ENCODE results near the gene SFSWAP. TPM values are rescaled to one million over a fixed set of nuclear protein-coding genes. Genes with fewer than 3 reads are reported as not detected.

The SFSWAP gene
- total RNA-seq, 1 experiment from 2014 or later: 76.3 TPM

DNA sequence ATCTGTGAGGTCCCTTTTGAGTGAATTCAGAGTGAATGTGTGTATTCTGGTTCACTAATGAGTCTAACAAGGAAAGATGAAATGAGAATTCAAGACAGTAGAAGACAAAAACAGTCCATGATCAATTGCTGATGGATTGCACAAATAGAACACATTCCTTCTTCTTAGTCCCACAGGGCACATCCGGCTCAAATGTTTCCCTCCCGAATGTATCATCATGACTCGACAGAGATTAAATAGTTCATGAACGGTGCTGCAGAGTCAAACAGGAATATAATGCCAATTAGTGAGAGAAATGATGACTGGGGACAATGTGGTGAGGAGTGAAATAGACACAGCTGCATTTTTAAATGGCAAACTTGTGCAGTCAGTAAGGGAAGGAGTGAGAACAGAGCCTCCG, 11.5 kb upstream of the SFSWAP start (continued):
- TF ChIP-seq, protein P1, sequence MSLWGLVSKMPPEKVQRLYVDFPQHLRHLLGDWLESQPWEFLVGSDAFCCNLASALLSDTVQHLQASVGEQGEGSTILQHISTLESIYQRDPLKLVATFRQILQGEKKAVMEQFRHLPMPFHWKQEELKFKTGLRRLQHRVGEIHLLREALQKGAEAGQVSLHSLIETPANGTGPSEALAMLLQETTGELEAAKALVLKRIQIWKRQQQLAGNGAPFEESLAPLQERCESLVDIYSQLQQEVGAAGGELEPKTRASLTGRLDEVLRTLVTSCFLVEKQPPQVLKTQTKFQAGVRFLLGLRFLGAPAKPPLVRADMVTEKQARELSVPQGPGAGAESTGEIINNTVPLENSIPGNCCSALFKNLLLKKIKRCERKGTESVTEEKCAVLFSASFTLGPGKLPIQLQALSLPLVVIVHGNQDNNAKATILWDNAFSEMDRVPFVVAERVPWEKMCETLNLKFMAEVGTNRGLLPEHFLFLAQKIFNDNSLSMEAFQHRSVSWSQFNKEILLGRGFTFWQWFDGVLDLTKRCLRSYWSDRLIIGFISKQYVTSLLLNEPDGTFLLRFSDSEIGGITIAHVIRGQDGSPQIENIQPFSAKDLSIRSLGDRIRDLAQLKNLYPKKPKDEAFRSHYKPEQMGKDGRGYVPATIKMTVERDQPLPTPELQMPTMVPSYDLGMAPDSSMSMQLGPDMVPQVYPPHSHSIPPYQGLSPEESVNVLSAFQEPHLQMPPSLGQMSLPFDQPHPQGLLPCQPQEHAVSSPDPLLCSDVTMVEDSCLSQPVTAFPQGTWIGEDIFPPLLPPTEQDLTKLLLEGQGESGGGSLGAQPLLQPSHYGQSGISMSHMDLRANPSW (CRISPR knock-in tag; conservative IDR thresholded peaks at IDR 0.05; ENCODE audit: low read depth): no peak
- TF ChIP-seq CREM (CRISPR knock-in tag; IDR thresholded peaks at IDR 0.05): no peak

DNA sequence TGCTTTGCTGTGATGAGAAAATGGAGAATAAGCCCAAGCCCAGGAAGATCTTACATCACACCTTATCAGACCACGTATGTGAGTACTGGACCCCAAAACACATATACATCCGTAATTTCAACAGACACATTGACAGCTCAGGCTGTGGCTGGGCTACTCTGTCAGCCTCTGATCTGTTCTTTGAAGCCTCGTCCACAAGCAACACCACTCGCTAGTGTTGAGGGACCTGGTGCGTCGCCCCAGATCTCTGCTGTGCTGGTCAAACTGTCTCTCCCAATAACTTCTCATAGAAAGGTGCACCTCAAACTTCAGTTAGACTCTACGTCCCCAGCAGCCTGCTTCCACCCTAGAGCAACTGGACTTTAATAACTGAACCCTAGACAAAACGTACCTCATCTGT, 10.6 kb upstream of the SFSWAP start:
- Mint-ChIP-seq H3K4me3 (no peak overlapping the region), H3K9me3 (peaks cover 19% of the 10 kb centered on the region), H3K27ac (no peak overlapping the region), H3K4me1 (no peaks in the 10 kb centered on the region), H3K27me3 (ENCODE audit: low read depth) (peaks cover 7% of the 10 kb centered on the region; the same call in 1 of the 2 replicates), H3K36me3 (peaks cover 3% of the 10 kb centered on the region)
- ChIA-PET POLR2A (no interaction called here), CTCF (no interaction called here)
- no peak for ATAC-seq
- TF ChIP-seq IRF2 (CRISPR knock-in tag; IDR thresholded peaks at IDR 0.05; ENCODE audit: borderline replicate concordance, low read depth) (no peak), NR2C2 (CRISPR knock-in tag; IDR thresholded peaks at IDR 0.05) (no peak), ZNF263 (CRISPR knock-in tag; IDR thresholded peaks at IDR 0.05; ENCODE audit: low read depth) (no peak), ZNF232 (CRISPR knock-in tag; IDR thresholded peaks at IDR 0.05) (no peak), GTF2I (CRISPR knock-in tag; conservative IDR thresholded peaks at IDR 0.05) (no peak), ESRRA (CRISPR knock-in tag; IDR thresholded peaks at IDR 0.05; ENCODE audit: borderline replicate concordance) (no peak), TEAD4 (CRISPR knock-in tag; IDR thresholded peaks at IDR 0.05) (no peak), ATF1 (CRISPR knock-in tag; IDR thresholded peaks at IDR 0.05) (no peak), MYBL2 (CRISPR knock-in tag; IDR thresholded peaks at IDR 0.05) (no peak), ZNF396 (CRISPR knock-in tag; IDR thresholded peaks at IDR 0.05; ENCODE audit: borderline replicate concordance) (no peak), JAZF1 (CRISPR knock-in tag; IDR thresholded peaks at IDR 0.05) (no peak), TP53 (CRISPR knock-in tag; IDR thresholded peaks at IDR 0.05) (no peak), ZNF138 (CRISPR knock-in tag; conservative IDR thresholded peaks at IDR 0.05) (no peak), JUN (CRISPR knock-in tag; IDR thresholded peaks at IDR 0.05) (no peak), TEAD1 (CRISPR knock-in tag; IDR thresholded peaks at IDR 0.05) (no peak)
- TF ChIP-seq, protein P2, sequence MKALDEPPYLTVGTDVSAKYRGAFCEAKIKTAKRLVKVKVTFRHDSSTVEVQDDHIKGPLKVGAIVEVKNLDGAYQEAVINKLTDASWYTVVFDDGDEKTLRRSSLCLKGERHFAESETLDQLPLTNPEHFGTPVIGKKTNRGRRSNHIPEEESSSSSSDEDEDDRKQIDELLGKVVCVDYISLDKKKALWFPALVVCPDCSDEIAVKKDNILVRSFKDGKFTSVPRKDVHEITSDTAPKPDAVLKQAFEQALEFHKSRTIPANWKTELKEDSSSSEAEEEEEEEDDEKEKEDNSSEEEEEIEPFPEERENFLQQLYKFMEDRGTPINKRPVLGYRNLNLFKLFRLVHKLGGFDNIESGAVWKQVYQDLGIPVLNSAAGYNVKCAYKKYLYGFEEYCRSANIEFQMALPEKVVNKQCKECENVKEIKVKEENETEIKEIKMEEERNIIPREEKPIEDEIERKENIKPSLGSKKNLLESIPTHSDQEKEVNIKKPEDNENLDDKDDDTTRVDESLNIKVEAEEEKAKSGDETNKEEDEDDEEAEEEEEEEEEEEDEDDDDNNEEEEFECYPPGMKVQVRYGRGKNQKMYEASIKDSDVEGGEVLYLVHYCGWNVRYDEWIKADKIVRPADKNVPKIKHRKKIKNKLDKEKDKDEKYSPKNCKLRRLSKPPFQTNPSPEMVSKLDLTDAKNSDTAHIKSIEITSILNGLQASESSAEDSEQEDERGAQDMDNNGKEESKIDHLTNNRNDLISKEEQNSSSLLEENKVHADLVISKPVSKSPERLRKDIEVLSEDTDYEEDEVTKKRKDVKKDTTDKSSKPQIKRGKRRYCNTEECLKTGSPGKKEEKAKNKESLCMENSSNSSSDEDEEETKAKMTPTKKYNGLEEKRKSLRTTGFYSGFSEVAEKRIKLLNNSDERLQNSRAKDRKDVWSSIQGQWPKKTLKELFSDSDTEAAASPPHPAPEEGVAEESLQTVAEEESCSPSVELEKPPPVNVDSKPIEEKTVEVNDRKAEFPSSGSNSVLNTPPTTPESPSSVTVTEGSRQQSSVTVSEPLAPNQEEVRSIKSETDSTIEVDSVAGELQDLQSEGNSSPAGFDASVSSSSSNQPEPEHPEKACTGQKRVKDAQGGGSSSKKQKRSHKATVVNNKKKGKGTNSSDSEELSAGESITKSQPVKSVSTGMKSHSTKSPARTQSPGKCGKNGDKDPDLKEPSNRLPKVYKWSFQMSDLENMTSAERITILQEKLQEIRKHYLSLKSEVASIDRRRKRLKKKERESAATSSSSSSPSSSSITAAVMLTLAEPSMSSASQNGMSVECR (CRISPR knock-in tag; IDR thresholded peaks at IDR 0.05; ENCODE audit: borderline replicate concordance): no peak
- TF ChIP-seq, protein P3, sequence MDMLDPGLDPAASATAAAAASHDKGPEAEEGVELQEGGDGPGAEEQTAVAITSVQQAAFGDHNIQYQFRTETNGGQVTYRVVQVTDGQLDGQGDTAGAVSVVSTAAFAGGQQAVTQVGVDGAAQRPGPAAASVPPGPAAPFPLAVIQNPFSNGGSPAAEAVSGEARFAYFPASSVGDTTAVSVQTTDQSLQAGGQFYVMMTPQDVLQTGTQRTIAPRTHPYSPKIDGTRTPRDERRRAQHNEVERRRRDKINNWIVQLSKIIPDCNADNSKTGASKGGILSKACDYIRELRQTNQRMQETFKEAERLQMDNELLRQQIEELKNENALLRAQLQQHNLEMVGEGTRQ (CRISPR knock-in tag; IDR thresholded peaks at IDR 0.05): no peak
- TF ChIP-seq, protein P4, sequence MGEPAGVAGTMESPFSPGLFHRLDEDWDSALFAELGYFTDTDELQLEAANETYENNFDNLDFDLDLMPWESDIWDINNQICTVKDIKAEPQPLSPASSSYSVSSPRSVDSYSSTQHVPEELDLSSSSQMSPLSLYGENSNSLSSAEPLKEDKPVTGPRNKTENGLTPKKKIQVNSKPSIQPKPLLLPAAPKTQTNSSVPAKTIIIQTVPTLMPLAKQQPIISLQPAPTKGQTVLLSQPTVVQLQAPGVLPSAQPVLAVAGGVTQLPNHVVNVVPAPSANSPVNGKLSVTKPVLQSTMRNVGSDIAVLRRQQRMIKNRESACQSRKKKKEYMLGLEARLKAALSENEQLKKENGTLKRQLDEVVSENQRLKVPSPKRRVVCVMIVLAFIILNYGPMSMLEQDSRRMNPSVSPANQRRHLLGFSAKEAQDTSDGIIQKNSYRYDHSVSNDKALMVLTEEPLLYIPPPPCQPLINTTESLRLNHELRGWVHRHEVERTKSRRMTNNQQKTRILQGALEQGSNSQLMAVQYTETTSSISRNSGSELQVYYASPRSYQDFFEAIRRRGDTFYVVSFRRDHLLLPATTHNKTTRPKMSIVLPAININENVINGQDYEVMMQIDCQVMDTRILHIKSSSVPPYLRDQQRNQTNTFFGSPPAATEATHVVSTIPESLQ (CRISPR knock-in tag; IDR thresholded peaks at IDR 0.05): no peak
- DNase-seq (ENCODE audit: low spot score): no peak
